NCI-H226 (cell line): ENCODE measurements around the gene ADAMTS19.

Source experiments
- DNase-seq: peaks from one replicate; pipeline ENCODE4 v3.0.0-alpha.2; 2015

ADAMTS19 gene

GRCh38 chr5:129691220-129691619 lies 231.1 kb downstream of the ADAMTS19 start:
- DNase-seq, result no peak

GRCh38 chr5:129696636-129697035 lies 236.5 kb downstream of the ADAMTS19 start:
- no peak for DNase-seq

GRCh38 chr5:129698661-129699060 lies 238.6 kb downstream of the ADAMTS19 start:
- DNase-seq, result no peak

GRCh38 chr5:129716235-129716634 lies 256.1 kb downstream of the ADAMTS19 start:
- no peak for DNase-seq

GRCh38 chr5:129716651-129717050 lies 256.6 kb downstream of the ADAMTS19 start:
- no peak for DNase-seq

- DNase-seq, result no peak
Measured at GRCh38 chr5:129717751-129718310, 257.7 kb downstream of the ADAMTS19 start.

GRCh38 chr5:129718471-129719090 lies 258.5 kb downstream of the ADAMTS19 start:
- DNase-seq, result no peak

- DNase-seq, result no peak
Measured at GRCh38 chr5:129724222-129724621, 264.1 kb downstream of the ADAMTS19 start.

- DNase-seq, result no peak
Measured at GRCh38 chr5:129724647-129725046, 264.5 kb downstream of the ADAMTS19 start.

- no peak for DNase-seq
Measured at GRCh38 chr5:129739773-129740172, 279.7 kb downstream of the ADAMTS19 start.

- DNase-seq, result no peak
Measured at GRCh38 chr5:129743541-129744187, 283.6 kb downstream of the ADAMTS19 start.

GRCh38 chr5:129745997-129746396 lies 285.9 kb downstream of the ADAMTS19 start:
- no peak for DNase-seq

GRCh38 chr5:129746876-129747275 lies 286.8 kb downstream of the ADAMTS19 start:
- no peak for DNase-seq

GRCh38 chr5:129747572-129748407 lies 287.7 kb downstream of the ADAMTS19 start, which contains the start of gene MINAR2:
Gene MINAR2, plus strand, starts transcription at chr5:129748094. Its CDS starts 97 bp downstream, at chr5:129748191.
- DNase-seq, result no peak

GRCh38 chr5:129748913-129749880 lies 289.1 kb downstream of the ADAMTS19 start:
- no peak for DNase-seq

- DNase-seq, result no peak
Measured at GRCh38 chr5:129760636-129761325, 300.7 kb downstream of the ADAMTS19 start.

GRCh38 chr5:129763651-129764050 lies 303.6 kb downstream of the ADAMTS19 start:
- DNase-seq, result no peak

GRCh38 chr5:129766798-129767197 lies 306.7 kb downstream of the ADAMTS19 start:
- no peak for DNase-seq

GRCh38 chr5:129767927-129768380 lies 307.9 kb downstream of the ADAMTS19 start:
- DNase-seq, result peak; percentile 64

- DNase-seq, result no peak
Measured at GRCh38 chr5:129768735-129769134, 308.6 kb downstream of the ADAMTS19 start.
